ENCODE data around the gene GPR135. TPM values are rescaled to one million over a fixed set of nuclear protein-coding genes. Genes with fewer than 3 reads are reported as not detected.
"Not testable (repeated sequence)": the region's sequence is repeated elsewhere in the genome, so short reads cannot be mapped to it uniquely, and the experiment has no call there.

The GPR135 gene
- total RNA-seq, 2 experiments from 2014 or later: 0.60 to 0.97 TPM

DNA sequence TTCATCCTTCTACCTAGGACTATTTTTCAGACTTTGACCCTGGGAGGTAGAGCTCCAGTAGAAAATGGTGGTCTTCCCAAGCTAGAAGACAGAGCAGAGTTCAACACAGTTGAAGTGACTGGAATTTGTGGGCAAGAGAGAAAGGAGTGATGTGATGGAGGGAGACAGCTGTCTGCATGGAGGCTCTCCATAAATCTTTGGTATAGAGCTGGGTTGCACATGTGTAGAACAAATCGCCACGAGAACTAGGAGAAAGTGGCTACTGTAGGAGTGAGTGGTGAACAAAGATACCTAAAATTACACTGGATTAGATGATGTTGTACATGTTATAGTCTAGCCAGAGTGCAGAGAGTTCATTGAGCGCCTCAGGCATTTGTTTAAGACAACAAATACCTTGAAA, 14.5 kb downstream of the GPR135 start:
- H3K36me3 Mint-ChIP-seq: peaks cover 8% of the 10 kb centered on the region
- H3K27ac Mint-ChIP-seq: no peak overlapping the region
- no peak for DNase-seq
- H3K27me3 Mint-ChIP-seq: no peaks in the 10 kb centered on the region
- no peak overlapping the region for H3K4me3 Mint-ChIP-seq
- no peaks in the 10 kb centered on the region for H3K9me3 Mint-ChIP-seq
- no peaks in the 10 kb centered on the region for H3K4me1 Mint-ChIP-seq

DNA sequence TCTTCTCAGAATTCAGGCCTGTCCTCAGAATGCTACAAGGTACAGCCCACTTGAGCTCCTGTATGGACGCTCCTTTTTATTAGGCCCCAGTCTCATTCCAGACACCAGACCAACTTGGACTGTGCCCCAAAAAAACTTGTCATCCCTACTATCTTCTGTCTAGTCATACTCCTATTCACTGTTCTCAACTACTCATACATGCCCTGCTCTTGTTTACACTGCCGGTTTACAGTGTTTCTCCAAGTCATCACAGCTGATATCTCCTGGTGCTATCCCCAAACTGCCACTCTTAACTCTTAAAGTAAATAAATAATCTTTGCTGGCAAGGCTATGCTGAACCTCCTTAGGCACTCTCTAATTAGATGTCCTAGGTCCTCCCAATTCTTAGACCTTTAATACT, 16.5 kb downstream of the GPR135 start:
- H3K27me3 Mint-ChIP-seq, DNase-seq, H3K36me3 Mint-ChIP-seq, H3K9me3 Mint-ChIP-seq, H3K4me1 Mint-ChIP-seq, H3K27ac Mint-ChIP-seq, H3K4me3 Mint-ChIP-seq: not testable (repeated sequence)

DNA sequence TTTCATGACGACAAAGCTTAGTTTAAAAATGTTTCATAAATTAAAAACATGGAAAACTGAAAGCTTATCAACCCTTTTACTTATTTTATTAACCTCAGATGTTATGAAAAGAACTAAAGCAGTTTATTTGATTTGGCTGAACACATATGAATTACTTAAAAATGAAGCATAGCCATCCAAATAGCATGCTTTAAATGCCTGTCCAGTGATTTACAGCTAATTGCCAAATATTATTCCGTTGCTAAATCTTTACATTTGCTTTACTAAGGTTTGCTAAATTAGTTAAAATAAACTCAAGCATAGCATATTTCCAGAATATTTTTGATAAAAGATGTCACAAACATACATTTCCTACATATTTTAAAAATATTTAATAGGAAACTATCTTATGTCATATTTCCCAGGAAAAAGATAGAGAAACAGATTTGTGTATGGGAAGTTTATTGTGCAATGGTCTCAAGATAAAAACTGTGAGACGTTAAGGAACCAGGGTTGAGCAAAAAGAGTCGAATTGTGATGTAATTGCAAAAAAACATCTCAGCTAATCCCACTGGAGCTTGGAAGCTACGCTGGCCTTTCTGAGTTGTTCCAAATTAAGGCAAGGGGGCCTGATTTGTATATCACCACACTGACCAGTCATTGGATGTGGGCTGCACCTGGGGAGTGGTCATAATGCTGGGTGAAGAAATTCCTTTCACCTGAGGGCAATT, 25.8 kb downstream of the GPR135 start:
- DNase-seq: no peak
- H3K4me3 Mint-ChIP-seq: no peak overlapping the region
- H3K36me3 Mint-ChIP-seq: no peaks in the 10 kb centered on the region

DNA sequence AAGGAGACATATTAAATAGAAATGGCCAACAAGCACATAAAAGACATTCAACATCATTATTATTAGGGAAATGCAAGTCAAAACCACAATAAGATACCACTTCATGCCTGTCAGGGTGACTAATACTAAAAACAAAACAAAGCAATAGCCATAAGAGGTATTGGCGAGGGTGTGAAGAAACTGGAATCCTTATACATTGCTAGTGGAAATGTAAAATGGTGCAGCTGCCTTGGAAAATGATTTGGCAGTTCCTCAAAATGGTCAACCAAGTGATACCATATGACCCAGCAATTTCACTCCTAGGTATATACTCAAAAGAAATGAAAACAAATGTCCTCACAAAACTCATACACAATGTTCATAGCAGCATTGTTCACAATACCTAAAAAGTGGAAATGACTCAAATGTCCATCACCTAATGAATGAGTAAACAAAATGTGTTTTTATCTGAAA, 27.0 kb downstream of the GPR135 start:
- Mint-ChIP-seq H3K27ac (no peak overlapping the region), H3K4me3 (no peak overlapping the region), H3K36me3 (no peaks in the 10 kb centered on the region), H3K27me3 (no peaks in the 10 kb centered on the region), H3K9me3 (no peaks in the 10 kb centered on the region), H3K4me1 (no peaks in the 10 kb centered on the region)
- no peak for DNase-seq

More for the DNA sequence above, 25.8 kb downstream of the GPR135 start:
- H3K27me3 Mint-ChIP-seq: no peaks in the 10 kb centered on the region
- H3K9me3 Mint-ChIP-seq: no peaks in the 10 kb centered on the region
- H3K4me1 Mint-ChIP-seq: no peaks in the 10 kb centered on the region
- H3K27ac Mint-ChIP-seq: no peak overlapping the region

DNA sequence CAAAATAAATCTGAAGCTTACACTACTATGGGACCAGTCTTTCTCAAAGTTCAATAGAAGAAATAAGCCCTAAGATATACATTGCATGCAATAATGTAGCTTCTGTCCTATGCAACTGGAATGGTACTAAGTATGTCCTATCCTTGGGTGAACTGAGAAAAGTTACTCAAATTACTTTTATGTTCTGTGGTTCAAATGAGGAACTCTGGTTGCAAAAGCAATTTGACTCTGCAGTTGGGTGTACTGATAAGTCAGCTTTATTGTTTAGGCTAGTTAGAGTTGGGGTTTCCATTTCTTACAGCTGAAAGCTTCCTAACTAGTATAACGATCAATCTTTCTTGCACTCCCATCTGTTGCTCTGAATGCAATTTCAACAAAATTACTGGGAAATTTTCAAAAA, 29.2 kb downstream of the GPR135 start:
- no peaks in the 10 kb centered on the region for H3K27me3 Mint-ChIP-seq
- H3K9me3 Mint-ChIP-seq: no peaks in the 10 kb centered on the region
- no peak for DNase-seq
- no peak overlapping the region for H3K4me3 Mint-ChIP-seq
- H3K36me3 Mint-ChIP-seq: no peaks in the 10 kb centered on the region
- H3K4me1 Mint-ChIP-seq: no peaks in the 10 kb centered on the region
- no peak overlapping the region for H3K27ac Mint-ChIP-seq

DNA sequence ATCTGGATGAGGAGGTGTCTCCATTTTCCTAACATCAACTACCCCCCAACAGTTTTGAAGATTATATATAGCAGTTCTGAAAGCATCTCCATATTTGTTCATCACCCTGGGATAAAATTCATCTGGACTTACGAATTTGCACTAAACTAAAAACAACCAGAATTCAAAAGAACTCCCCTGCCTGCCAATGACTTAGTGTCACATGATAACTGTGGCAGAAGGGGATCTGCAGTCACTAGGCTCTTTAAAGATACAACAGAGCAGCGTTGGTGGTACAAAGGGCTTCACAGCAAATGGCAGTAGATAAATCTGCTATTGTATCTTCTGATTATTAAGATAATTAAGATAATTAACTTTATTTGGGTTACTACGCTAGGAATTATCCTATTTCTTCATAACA, 30.1 kb downstream of the GPR135 start:
- DNase-seq: no peak
- Mint-ChIP-seq H3K27ac (no peak overlapping the region), H3K4me3 (no peak overlapping the region), H3K27me3 (no peaks in the 10 kb centered on the region), H3K4me1 (no peaks in the 10 kb centered on the region), H3K36me3 (no peaks in the 10 kb centered on the region), H3K9me3 (no peaks in the 10 kb centered on the region)

DNA sequence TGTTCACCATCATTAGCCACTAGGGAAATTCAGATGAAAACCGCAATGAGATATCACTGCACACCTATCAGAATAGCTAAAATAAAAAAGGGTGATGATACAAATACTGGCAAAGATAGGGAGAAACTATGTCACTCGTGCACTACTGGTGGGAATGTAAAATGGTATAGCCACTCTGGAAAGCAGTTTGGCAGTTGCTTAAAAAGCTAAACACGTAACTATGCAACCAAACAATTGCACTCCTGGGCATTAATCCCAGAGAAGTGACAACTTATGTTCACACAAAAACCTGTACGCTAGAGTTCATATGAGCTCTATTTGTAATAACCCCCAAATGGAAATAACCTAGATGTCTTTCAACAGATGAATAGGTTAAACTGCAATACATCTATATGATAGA, 35.4 kb downstream of the GPR135 start:
- no peaks in the 10 kb centered on the region for H3K36me3 Mint-ChIP-seq
- H3K27ac Mint-ChIP-seq: no peak overlapping the region
- H3K4me3 Mint-ChIP-seq: no peak overlapping the region
- no peaks in the 10 kb centered on the region for H3K27me3 Mint-ChIP-seq
- no peaks in the 10 kb centered on the region for H3K9me3 Mint-ChIP-seq
- no peaks in the 10 kb centered on the region for H3K4me1 Mint-ChIP-seq
- DNase-seq: no peak

DNA sequence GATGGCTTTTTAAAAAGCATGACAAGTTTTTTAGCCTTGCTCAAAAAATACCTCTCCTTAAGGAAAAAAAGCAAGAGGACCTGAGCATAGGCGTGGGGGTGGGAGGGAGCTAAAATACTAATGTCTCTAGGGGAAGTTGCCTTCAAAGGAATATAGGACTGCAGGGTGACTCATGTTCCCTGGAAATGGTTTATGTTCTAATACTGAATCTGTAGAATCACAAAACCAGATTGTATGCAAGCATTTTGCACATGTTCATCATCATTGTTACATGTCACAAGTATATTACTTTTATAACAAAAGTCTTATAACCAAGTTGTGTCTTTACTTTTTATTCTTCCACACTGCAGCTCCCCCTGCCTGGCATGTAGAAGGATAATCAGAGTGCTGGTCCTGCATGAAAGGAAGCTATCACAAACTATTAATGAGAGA, 36.6 kb downstream of the GPR135 start:
- H3K9me3 Mint-ChIP-seq: no peaks in the 10 kb centered on the region
- DNase-seq: no peak
- no peaks in the 10 kb centered on the region for H3K36me3 Mint-ChIP-seq
- H3K27me3 Mint-ChIP-seq: no peaks in the 10 kb centered on the region
- no peak overlapping the region for H3K4me3 Mint-ChIP-seq
- H3K4me1 Mint-ChIP-seq: no peaks in the 10 kb centered on the region
- no peak overlapping the region for H3K27ac Mint-ChIP-seq

DNA sequence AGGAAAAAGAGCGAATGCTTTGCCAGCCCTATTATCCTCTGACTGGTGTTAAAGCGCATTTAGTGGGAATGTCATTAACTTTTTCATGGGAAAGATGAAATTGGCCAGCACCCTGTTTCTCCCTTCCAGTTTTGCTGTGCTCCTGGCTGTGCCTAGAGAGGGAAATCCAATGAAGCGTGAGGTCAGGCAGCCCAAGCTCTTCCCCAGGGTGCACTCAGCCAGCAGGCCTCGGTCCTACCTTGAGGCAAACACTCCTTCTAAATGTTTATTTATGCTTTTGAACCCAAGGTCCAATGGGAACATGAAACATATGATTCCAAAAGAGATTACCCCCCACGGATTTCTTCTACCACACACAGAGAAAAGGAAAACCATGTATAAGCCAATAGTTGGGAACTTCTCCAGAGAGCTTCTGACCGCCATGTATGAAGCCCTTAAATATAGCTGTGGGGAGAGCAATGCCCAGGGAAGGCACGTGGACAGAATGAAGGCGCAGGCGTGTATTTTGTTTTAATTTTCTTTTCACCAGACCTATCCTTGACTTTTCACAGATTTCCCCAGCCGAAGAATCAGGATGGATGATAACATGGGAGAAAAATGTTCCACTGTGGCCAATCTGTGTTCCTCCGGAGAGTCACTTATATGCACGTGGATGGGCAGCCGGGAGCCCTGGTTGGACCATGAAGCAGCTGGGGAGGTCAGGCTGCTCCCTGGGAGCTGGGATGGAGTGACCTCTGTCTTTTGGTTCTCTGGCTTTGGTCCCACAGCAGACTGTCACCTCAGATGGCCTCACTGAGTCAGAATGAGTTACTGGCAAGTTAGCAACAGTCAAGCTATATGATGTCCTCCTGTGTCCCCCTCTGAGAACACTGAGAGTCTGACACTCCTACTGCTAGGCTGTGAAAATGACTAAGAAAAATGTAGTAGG, 37.3 kb downstream of the GPR135 start:
- no peak for DNase-seq
- no peaks in the 10 kb centered on the region for H3K27me3 Mint-ChIP-seq
- H3K36me3 Mint-ChIP-seq: no peaks in the 10 kb centered on the region
- no peak overlapping the region for H3K27ac Mint-ChIP-seq
- no peaks in the 10 kb centered on the region for H3K4me1 Mint-ChIP-seq
- no peak overlapping the region for H3K4me3 Mint-ChIP-seq
- no peaks in the 10 kb centered on the region for H3K9me3 Mint-ChIP-seq

DNA sequence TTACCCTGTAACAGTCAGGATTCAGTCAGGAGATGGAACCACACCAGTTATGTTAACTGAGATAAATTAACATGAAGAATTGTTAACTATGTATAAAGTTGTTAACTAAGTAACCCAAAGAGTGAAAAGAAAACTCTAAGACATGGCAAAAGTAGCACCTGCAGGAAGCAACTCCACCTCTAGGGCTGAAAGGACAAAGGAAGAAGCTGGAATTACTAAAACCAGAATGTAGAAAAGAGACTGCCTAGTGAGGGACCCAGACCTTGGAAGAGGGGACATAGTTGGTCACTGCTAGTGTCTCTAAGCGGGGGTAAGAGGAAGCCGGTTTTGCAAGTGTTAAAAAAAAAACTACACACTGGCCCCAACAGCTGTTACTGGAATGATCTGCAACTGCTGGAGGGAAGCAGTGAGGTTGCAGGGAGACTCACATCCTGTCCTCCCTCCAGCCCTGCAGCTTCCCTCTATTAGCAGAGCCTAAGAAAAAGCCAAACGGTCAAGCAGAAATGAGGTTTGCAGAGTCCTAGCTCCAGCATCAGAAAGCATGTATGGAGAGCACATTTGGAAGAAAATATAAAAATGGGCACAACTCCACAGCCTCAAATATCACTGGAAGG, 39.8 kb downstream of the GPR135 start:
- H3K27ac Mint-ChIP-seq: no peak overlapping the region
- no peaks in the 10 kb centered on the region for H3K4me1 Mint-ChIP-seq
- DNase-seq: no peak
- no peaks in the 10 kb centered on the region for H3K36me3 Mint-ChIP-seq
- no peaks in the 10 kb centered on the region for H3K27me3 Mint-ChIP-seq
- H3K4me3 Mint-ChIP-seq: no peak overlapping the region
- H3K9me3 Mint-ChIP-seq: no peaks in the 10 kb centered on the region

DNA sequence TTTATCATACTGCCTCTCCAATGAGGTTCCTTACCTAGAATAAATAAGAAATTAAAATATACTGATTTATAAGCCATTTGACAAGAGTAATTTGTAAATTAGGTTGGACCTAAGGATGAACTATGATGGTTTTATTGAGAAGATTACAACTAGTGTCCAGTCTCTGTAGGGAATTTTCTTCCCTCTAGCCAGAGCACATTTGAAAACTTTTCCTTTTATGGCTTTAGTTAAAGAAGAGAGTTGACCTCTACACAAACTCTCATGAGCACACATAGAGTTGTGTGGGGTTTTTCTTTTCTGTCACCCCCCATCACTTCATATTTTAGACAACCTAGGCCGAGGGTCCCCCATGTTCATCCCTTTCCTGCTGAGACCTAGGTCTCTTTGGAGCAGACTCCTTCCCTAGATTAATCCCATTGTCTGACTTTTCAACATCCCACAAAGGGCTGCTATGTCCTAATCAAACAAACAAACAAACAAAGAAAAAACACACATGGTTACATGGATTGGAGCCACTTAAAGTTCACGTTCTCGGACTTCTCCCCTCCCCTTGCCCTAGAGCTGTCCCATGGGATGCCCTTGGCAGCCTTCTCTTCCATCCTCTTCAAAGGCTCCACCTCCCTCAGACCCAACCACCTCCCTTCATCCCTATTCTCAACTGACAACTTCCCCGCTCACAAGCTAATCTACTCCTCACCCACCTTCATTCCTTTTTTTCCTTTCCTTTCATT, 40.7 kb downstream of the GPR135 start:
- Mint-ChIP-seq H3K36me3 (no peaks in the 10 kb centered on the region), H3K4me1 (no peaks in the 10 kb centered on the region), H3K9me3 (no peaks in the 10 kb centered on the region), H3K27me3 (no peaks in the 10 kb centered on the region), H3K4me3 (no peak overlapping the region), H3K27ac (no peak overlapping the region)
- no peak for DNase-seq

DNA sequence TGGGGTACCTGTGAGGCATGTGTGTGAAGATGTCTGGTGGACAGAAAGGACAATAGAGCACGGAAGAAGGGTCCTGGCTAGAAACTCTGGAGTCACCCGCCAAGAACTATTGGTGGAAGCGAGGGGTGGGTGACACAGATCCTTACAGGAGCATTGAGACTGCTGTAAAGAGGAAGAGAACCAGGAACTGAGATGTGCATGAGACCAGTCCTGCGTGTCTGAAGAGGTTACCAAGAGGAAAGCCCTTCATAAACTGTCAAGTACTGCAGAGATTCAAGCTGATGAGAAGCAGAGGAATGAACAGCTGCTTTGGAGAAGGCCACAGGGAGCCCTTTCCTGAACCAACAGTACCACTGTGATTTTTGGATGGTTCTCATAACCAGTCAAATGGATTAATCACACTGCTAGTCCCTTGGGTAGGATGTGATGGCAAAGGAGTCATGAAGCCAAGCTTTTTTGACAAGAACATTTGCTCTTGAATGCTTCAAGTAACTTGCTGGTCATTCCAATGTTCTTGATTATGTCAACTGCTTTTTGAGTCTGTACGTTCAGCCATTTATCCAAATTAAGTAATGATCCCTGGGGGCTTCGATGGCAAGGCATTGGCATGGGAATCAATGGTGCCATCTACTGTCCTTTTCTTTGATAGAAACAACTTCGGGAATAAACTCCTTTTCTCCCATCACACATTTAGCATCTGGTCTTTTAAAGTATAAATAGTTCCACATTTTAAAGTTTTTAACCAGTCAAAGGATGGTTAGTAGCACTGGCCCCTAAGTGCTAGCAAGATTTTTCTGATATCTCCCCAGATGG, 42.9 kb downstream of the GPR135 start:
- H3K4me3 Mint-ChIP-seq: no peak overlapping the region
- DNase-seq: no peak
- H3K27ac Mint-ChIP-seq: no peak overlapping the region
- H3K9me3 Mint-ChIP-seq: no peaks in the 10 kb centered on the region
- no peaks in the 10 kb centered on the region for H3K4me1 Mint-ChIP-seq
- no peaks in the 10 kb centered on the region for H3K36me3 Mint-ChIP-seq
- no peaks in the 10 kb centered on the region for H3K27me3 Mint-ChIP-seq

DNA sequence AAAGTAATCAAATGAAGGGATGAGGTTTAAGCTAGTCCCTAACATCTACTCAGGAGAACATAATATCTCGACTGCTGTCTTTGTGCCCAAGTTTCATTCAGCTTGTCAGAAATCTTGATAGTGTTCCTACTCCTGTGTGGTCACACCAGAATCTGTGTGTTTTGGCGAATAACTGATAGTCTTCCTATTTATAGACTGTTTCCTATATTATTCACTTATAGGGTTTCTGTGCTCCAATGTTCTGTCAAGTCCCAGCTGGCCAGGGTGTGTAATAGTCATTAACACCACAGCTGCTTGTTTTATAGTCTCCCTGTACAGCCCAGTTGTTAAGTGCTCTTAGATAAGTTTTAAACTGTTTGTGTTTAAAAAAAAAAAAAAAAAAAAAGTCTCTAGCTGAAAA, 45.9 kb downstream of the GPR135 start:
- no peaks in the 10 kb centered on the region for H3K9me3 Mint-ChIP-seq
- no peak overlapping the region for H3K27ac Mint-ChIP-seq
- H3K4me3 Mint-ChIP-seq: no peak overlapping the region

DNA sequence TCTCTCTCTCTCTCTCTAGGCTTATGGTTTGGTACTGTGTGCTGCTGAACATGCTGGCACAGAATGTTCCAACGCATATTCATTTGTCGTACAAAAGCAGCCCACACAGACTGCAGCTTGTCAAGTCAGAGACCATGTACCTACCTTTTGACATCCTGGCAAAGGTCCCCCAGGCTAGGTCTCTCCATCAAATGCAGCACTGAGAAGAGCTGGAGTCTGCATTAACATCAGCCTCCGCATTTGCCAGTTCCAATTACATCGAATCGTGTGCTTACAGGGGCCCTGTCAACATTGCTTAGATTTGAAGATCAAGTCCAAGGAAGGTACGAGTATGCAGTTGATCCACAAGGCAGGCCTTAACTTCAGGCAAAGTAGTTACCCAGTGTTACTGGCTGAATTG, 47.9 kb downstream of the GPR135 start:
- H3K4me1 Mint-ChIP-seq: no peaks in the 10 kb centered on the region
- H3K4me3 Mint-ChIP-seq: no peak overlapping the region

More for the DNA sequence above, 45.9 kb downstream of the GPR135 start:
- no peaks in the 10 kb centered on the region for H3K36me3 Mint-ChIP-seq
- no peaks in the 10 kb centered on the region for H3K4me1 Mint-ChIP-seq
- no peaks in the 10 kb centered on the region for H3K27me3 Mint-ChIP-seq
- no peak for DNase-seq

More for the DNA sequence above, 47.9 kb downstream of the GPR135 start:
- Mint-ChIP-seq H3K27ac (no peak overlapping the region), H3K9me3 (no peaks in the 10 kb centered on the region), H3K36me3 (no peaks in the 10 kb centered on the region), H3K27me3 (peaks cover 3% of the 10 kb centered on the region)
- no peak for DNase-seq

All from activated naive CD8-positive, alpha-beta T cell treated with anti-CD3 and anti-CD28 coated beads for 36 hours (primary cell).